ENCODE results near the gene MTCH1.

Gene MTCH1

GRCh38 chr6:36985808-36986703, at the start of gene MTCH1:
MTCH1 (minus strand) TSS chr6:36986196; CDS start chr6:36986173, 23 bp downstream.
- TF ChIP-seq CTCF (IDR thresholded peaks at IDR 0.05; ENCODE audit: low read depth, low read length), result no peak
- peak; percentile 79 for DNase-seq (ENCODE audit: extremely low read depth, low read depth)

GRCh38 chr6:37033819-37034795, 48.1 kb upstream of the MTCH1 start:
- no peak for DNase-seq (ENCODE audit: extremely low read depth, low read depth)
- TF ChIP-seq CTCF (IDR thresholded peaks at IDR 0.05; ENCODE audit: low read depth, low read length), result no peak

GRCh38 chr6:37033255-37033654, 47.3 kb upstream of the MTCH1 start:
- no peak for DNase-seq (ENCODE audit: extremely low read depth, low read depth)
- no peak for TF ChIP-seq CTCF (IDR thresholded peaks at IDR 0.05; ENCODE audit: low read depth, low read length)

GRCh38 chr6:37032239-37032638, 46.2 kb upstream of the MTCH1 start:
- DNase-seq (ENCODE audit: extremely low read depth, low read depth), result no peak
- no peak for TF ChIP-seq CTCF (IDR thresholded peaks at IDR 0.05; ENCODE audit: low read depth, low read length)

- DNase-seq (ENCODE audit: extremely low read depth, low read depth), result no peak
- TF ChIP-seq CTCF (IDR thresholded peaks at IDR 0.05; ENCODE audit: low read depth, low read length), result no peak
Measured at GRCh38 chr6:37030599-37030998, 44.6 kb upstream of the MTCH1 start.

GRCh38 chr6:37029249-37029971, 43.4 kb upstream of the MTCH1 start:
- no peak for DNase-seq (ENCODE audit: extremely low read depth, low read depth)
- TF ChIP-seq CTCF (IDR thresholded peaks at IDR 0.05; ENCODE audit: low read depth, low read length), result peak; percentile 69

Data from AG09319 (cell line).